H54 (cell line): ENCODE results near the gene LRP6.
"Not testable (repeated sequence)": the region's sequence is repeated elsewhere in the genome, so short reads cannot be mapped to it uniquely, and the experiment has no call there.

Experiments used
- DNase-seq: peaks from one replicate; pipeline ENCODE4 v3.0.0; 2011; ENCODE audit warnings: low spot score, mixed read lengths; ENCODE audit not compliant: insufficient read length
- FAIRE-seq: peaks from 3 replicates; lab custom pipeline; 2011; peaks lifted over from hg19 to GRCh38; lab: Jason Lieb, UNC
- POLR2A ChIP-seq: IDR thresholded peaks from 2 replicates; pipeline ENCODE4 v1.6.1; 2011; ENCODE audit warnings: low read depth, mild to moderate bottlenecking, low read length

The LRP6 gene

DNA sequence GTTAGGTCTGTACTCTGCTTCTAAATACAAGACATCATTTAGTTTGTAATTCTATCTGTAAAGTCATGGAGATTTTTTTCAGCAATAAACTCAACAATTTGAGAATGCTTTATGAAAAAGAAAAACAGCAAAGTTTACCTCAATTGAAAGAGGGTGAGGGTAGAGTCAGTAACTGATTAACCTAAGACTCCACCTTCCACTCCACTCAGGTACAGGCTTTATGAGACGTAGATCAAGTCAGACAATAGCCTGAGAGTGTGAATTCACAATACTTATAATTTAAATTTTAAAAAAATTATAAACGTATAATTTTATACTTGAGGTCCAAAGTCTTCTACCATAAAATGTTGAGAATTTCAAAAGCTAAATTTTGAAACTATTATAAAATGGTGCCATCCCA lies 150.2 kb downstream of the LRP6 start:
- no peak for TF ChIP-seq POLR2A
- no peak for FAIRE-seq

DNA sequence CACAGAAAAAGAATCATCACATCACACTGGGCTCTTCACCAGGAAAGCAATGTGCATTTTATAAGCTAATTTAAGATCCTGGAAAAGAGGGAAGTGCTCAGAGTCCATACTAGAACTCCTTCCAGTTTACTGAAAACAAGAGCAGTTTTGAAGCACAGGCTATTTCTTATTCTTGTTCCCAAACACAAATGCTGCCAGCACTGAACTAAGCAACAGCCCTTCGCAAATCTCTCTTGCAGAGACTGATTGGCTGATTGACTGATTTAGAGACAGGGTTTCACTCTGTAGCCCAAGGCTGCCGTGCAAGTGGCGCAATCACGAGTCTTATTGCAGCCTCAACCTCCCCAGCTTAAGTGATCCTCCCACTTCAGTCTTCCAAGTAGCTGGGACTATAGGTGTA lies 151.3 kb downstream of the LRP6 start:
- FAIRE-seq (no peak), DNase-seq (no peak)
- no peak for TF ChIP-seq POLR2A

More for the DNA sequence above, 150.2 kb downstream of the LRP6 start:
- no peak for DNase-seq

DNA sequence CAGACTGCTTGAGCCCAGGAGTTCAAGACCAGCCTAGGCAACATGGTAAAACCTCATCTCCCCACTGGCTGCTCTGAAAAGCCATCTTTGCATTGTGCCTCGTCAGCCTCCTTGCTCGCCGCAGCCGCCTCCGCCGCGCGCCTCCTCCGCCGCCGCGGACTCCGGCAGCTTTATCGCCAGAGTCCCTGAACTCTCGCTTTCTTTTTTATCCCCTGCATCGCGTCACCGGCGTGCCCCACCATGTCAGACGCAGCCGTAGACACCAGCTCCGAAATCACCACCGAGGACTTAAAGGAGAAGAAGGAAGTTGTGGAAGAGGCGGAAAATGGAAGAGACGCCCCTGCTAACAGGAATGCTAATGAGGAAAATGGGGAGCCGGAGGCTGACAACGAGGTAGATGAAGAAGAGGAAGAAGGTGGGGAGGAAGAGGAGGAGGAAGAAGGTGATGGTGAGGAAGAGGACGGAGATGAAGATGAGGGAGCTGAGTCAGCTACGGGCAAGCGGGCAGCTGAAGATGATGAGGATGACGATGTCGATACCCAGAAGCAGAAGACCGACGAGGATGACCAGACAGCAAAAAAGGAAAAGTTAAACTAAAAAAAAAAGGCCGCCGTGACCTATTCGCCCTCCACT lies 155.8 kb downstream of the LRP6 start:
- not testable (repeated sequence) for FAIRE-seq, DNase-seq

DNA sequence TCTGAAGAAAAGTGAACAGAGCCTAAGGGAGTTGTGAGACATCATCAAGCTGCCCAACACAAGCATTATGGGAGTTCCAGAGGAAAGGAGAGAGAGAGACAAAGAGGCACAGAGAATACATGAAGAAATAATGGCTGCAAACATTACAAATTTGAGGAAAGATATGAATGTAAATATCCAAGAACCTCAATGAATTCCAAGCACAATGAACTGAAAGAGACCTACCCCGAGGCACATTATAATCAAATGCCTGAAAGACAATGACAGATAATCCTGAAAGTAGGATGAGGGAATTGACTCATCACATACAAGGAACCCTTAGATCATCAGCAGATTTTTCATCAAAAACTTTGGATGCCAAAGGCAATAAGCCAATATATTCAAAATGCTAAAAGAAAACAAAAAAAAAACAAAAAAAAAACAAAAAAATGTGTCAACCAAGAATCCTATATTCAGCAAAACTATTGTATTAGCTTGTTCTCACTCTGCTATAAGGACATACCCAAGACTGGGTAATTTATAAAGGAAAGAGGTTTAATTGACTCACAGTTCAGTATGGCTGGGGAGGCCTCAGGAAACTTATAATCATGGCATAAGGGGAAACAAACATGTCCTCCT lies 158.3 kb downstream of the LRP6 start:
- TF ChIP-seq POLR2A, result no peak
- DNase-seq (no peak), FAIRE-seq (no peak)

DNA sequence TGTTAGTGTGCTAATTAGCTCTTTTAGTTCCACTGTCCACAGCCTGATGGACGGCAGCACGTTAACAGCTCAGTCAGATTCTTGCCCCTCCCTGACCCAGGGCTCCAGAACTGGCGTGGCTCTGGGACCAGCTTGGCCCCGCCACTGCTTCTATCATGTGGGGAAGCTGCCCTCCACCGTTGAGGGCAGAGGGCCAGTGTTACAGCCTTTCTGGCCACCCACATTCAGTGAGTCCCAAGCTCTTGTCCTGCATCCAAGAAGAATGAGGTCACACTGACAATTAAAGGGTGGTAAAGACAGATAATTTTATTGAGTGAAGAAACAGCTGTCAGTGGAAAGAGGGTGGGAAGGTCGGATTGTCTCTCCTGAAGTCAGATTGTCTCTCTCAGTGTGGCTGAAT lies 159.2 kb downstream of the LRP6 start:
- no peak for TF ChIP-seq POLR2A
- no peak for DNase-seq
- no peak for FAIRE-seq

DNA sequence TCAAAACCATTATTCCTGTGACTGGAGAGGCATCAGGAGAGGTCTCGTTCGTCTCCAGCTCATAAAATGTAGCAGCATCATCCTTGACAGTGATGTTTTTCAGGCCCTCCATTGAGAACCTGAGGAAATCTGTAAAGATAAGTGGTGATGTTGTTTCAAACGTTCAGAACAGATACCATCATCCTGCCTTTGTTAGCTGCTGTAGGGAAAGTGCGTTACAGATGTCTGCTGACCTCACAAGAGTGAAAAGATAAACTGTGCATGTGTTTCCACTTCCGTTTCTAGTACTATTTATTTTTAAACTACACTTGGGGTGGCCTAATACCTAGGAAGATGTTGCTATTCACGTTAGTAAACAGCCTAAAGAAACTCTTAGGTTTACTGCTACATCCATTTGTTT lies 167.7 kb downstream of the LRP6 start:
- TF ChIP-seq POLR2A, result no peak
- no peak for FAIRE-seq
- no peak for DNase-seq

DNA sequence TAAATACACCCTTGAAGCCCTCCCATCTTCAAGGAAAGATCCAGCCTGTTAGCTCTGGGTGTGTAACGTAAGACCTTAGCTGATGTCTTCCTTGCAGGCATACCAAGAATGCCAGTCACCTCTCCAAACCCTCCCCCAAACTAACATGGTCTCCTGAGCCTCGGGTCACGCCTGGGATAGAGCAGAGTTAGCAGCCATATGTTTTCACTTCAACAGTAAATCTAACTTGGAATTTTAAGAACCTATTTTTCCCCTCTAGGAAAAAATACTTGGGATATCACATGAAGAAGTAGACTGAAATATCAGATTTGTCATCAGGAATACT lies 168.2 kb downstream of the LRP6 start:
- TF ChIP-seq POLR2A, result no peak

DNA sequence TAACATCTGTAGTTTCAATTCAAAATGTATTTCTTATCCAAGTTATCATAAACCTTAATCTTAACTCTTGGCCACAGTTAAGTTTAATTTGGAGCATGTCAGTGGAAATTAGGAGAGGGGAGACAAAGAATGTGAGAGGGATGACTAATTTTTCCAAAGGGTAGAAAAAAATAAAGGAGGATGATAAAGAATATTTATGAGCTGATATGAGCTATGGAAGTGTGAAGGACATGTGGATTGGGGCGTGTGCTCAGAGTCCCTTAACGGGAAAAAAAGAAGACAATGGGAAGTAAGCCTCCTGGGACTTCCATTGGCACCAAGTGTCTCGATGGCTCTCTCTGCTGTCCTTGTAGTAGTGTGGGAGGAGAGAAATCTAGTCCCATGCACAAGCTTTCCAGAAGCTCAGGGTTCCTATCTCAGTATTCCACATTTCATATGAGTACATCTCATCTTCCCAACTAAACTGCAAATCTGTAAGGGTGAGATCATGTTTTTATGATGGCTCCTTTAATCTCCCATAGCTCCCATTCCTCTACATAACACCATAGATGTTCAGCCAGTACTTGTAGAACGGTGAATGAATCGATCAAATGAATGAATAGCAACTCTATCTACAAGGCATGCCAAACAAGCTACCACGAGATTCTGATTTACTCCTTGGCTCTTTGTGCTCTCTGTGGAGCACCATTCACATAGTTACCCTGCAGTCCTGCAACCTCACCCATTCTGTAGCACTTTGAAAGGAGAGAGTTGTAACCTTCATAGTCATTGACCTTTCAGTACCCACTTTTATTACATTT lies 168.8 kb downstream of the LRP6 start:
- DNase-seq (no peak), FAIRE-seq (no peak)
- no peak for TF ChIP-seq POLR2A

More for the DNA sequence above, 168.2 kb downstream of the LRP6 start:
- FAIRE-seq, result no peak
- DNase-seq, result no peak

DNA sequence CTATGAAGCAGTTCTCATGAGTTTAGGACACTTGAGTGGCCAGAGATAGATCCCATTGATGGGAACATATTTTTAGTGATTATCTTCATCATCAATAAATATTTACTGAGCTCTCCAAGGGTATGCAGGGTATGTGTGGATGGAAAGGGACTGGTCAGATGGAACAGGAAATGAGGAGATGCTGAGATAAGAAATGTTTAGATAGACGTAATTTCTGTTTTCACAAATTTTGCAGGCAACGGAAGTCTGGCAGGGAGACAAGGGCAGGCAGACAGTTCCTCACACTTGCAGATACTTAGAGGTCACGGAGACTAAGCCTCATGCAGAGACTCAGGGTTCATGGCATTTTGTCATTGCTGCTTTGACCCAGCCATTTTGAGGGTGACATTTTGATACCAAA lies 171.8 kb downstream of the LRP6 start:
- no peak for DNase-seq
- TF ChIP-seq POLR2A, result no peak
- FAIRE-seq, result no peak

DNA sequence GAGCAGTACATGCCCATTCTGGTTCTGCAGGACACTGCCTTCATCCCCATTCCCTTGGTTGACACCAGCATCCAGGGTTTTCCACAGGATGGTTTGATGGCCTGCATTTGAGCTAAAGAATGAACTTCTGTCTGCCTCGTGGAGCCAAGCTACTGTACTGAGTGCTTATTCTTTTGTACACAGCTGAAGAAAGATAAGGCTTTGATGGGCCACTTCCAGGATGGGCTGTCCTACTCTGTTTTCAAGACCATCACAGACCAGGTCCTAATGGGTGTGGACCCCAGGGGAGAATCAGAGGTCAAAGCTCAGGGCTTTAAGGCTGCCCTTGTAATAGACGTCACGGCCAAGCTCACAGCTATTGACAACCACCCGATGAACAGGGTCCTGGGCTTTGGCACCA lies 172.4 kb downstream of the LRP6 start:
- no peak for FAIRE-seq

DNA sequence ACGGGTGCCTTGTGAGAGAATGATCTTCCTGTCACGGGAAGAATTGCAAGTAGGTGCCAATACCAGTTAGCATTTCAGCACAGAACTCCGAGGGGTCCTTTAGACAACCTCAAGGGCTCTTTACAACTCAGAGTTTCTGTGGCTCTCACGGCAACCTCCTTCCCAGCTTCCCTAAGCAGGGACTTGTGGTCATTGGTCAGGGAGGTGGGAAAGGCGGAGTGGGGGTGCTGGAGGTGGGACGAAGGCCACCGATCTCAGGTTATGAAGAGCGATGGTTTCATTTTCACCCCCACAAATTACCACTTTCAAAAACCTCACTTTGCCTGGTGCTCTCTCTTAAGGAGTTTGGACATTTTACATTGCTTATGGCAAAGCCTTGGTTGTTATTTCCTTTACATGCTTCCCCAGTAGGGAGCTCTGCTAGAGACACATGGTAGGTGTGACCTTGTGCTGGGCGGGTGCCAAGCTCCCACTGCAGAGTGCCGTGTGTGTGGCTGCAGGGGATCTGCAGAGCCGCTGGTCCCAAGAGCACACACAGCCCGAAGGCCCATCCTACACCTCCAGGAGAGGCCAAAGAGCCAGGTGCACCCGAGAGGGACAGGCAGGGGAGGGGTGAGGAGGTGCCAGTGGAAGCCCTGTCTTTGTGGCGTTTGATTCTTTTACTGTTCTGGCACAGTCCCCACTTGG lies 174.7 kb downstream of the LRP6 start:
- DNase-seq (no peak), FAIRE-seq (no peak)
- TF ChIP-seq POLR2A, result no peak

More for the DNA sequence above, 172.4 kb downstream of the LRP6 start:
- no peak for TF ChIP-seq POLR2A
- no peak for DNase-seq

DNA sequence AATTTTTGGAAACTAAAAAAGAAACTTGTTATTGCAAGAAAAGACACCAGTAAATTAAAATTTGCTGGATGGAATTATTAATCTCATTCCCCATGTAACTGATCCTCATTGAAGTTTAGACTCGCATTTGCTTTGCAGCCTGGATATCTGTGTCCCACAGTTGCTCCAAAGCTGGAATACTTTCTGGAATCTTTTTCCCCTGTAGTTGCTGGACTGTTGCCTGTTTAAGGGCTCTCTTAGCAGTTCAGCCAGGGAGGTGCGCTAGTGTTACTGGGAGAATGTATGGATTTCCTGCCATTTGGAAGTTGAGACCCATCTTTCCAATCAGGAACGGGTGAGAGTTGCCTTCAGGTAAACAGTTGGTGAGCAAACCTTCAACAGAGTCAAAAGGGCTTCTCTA lies 175.8 kb downstream of the LRP6 start:
- TF ChIP-seq POLR2A, result no peak
- no peak for FAIRE-seq
- no peak for DNase-seq

DNA sequence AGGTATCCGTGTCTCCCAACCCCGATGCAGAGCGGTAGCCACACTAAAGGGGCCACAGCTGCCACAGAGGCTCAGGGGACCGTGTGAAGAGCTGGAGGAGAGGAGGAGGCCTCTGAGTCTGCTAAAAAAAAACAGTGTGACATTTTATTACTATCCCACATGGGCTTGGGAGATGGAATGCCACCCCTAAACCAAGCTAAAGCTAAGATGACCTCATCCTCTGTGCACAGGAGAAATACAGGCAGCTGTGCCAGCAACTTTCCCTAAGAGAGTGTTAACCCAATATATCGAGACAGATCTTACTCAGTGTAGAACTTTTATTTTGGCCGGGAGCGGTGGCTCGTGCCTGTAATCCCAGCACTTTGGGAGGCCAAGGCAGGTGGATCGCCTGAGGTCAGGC lies 178.1 kb downstream of the LRP6 start:
- no peak for DNase-seq
- no peak for FAIRE-seq
- no peak for TF ChIP-seq POLR2A

DNA sequence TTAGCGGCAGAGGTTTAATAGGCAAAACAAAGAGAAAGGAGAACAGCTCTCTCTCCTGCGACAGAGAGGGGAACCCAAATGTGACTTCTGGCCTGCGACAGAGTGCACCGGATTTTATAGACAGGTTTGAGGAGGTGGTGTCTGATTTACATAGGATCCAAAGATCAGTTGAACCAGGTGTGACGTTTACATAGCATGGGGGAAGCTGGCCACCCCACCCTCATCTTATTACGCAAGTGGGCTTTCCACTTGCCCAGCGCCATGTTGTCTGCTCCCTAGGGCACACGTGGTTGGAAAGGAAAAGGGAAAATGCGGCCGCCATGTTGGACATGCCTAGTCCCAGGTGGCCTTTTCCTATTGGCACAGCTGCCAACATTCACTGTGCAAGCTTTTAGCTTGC lies 178.7 kb downstream of the LRP6 start:
- no peak for FAIRE-seq
- TF ChIP-seq POLR2A, result no peak
- DNase-seq, result no peak
